AG09319 (cell line): ENCODE results near the gene CELF4.
"Not testable (repeated sequence)": the region's sequence is repeated elsewhere in the genome, so short reads cannot be mapped to it uniquely, and the experiment has no call there.

Experiments
- DNase-seq: peaks from one replicate; pipeline ENCODE4 v3.0.0-alpha.2; 2010; ENCODE audit warnings: low read depth; ENCODE audit errors: extremely low read depth
- CTCF ChIP-seq: IDR thresholded peaks from 2 replicates; pipeline ENCODE4 v1.5.1; 2011; ENCODE audit warnings: low read depth, mild to moderate bottlenecking, inconsistent platforms, low read length, moderate library complexity

Gene CELF4

GRCh38 chr18:37471637-37472036, 94.0 kb downstream of the CELF4 start:
- DNase-seq = no peak
- TF ChIP-seq CTCF = no peak

GRCh38 chr18:37470986-37471385, 94.6 kb downstream of the CELF4 start:
- TF ChIP-seq CTCF = no peak
- DNase-seq = no peak

GRCh38 chr18:37467002-37467662, 98.5 kb downstream of the CELF4 start:
- no peak for DNase-seq
- no peak for TF ChIP-seq CTCF

GRCh38 chr18:37465958-37466357, 99.6 kb downstream of the CELF4 start:
- DNase-seq = no peak

GRCh38 chr18:37464257-37464656, 101.3 kb downstream of the CELF4 start:
- no peak for TF ChIP-seq CTCF
- no peak for DNase-seq

More at GRCh38 chr18:37465958-37466357, 99.6 kb downstream of the CELF4 start:
- no peak for TF ChIP-seq CTCF

GRCh38 chr18:37461329-37461728, 104.3 kb downstream of the CELF4 start:
- DNase-seq = not testable (repeated sequence)

- no peak for DNase-seq
- no peak for TF ChIP-seq CTCF
These were observed 105.0 kb downstream of the CELF4 start for GRCh38 chr18:37460604-37461003.

- DNase-seq = no peak
- TF ChIP-seq CTCF = no peak
These were observed 106.9 kb downstream of the CELF4 start for GRCh38 chr18:37458697-37459096.
